Stimulated activated CD8-positive, alpha-beta memory T cell treated with anti-CD3 and anti-CD28 coated beads, Interleukin-12 subunit alpha, Interleukin-12 subunit beta, amount 100 ng/mL, for 4 hours (primary cell): ENCODE data around the gene GRM7.

Experiments
- DNase-seq: peaks from one replicate; pipeline ENCODE4 v3.0.0-alpha.2; 2020; ENCODE audit warnings: low read depth

GRM7 gene

DNA sequence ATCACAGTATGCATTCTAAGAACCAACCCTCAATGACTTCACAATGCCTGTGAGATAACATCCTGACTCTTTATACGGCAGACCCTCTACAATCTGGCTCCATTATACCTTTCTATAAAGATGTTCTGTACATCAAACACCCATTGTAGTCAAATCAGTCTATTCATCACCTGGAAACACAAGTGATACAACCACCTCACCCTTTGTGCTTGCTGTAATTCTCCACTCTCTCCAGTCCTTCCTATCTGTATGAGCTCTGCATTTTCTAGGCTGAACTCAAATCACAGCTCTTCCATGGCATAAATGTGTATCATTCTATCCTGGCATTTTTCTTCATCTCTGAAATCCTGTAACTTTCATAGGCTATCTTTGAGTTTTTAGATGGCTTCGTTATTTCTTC lies 539.4 kb downstream of the GRM7 start:
- DNase-seq, result no peak

DNA sequence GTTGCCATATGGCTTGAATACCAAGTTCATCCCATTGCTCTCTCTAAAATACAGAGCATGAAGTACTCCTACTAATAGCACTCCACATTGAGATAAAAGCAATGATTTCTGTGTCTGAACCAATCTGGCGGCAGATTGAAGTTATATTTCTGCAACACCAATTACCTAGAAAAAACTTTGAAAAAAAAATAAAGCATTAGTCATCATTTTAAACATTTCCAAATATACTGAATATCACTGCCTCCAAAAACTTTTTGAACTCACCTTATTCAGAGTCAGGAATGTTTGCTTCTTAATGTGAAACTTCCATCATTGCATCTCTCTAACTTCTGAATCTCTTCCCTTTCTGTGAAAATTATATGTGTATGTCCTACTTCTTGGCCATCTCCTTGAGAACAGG lies 540.5 kb downstream of the GRM7 start:
- no peak for DNase-seq

DNA sequence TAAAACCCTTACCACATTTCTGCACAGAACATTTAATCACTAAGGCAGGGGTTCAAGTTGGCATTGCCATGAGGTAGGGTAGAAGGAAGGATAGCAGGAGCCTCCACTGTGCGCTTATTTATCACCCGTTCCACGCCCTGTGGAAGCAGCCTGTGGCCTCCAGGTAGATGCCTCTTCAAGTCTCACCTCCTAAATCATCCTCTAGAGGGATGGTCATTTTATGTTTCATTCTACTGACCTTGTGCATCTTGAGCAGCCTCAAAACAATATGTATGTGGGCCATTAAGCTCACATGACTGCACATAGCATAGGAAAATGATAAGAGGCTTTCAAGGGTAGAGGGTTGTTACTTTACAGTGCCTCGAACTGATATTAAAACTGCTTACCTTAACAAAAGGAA lies 546.2 kb downstream of the GRM7 start:
- DNase-seq, result no peak

DNA sequence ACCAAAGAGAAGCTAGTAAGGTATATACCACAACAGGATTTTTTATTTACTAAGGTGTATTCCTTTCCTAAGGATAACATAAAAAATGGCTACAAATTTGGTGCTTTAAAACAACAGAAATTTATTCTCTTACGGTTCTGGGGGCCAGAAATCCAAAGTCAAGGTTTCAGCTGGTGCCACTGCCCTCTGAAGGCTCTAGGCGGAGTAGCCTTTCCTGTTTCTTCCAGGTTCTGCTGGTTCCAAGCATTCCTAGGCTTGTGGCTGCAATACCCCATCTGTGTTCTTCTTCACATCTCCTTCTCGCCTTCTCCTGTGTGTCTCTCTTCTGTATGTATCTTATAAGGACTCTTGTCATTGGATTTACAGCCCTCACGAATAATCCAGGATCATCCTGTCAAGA lies 549.9 kb downstream of the GRM7 start:
- DNase-seq, result no peak

DNA sequence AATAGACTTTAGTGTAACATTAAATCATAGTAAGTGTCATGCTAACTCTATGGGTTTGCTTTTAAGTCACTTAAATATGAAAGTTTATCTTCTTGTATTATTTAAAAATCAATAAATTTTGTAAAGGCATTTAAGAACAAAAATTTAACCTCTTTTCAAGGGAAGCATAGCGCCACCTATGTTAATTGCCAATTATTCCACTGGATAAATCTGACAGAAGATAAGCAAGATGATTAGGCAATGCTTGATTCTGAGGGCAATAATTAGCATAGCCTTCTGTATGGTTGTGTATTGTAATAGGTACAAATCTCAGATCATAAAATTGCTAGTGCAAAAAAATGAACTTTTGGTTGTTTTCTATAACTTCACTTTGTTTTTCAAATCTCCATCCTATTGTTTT lies 560.1 kb downstream of the GRM7 start:
- DNase-seq, result no peak

DNA sequence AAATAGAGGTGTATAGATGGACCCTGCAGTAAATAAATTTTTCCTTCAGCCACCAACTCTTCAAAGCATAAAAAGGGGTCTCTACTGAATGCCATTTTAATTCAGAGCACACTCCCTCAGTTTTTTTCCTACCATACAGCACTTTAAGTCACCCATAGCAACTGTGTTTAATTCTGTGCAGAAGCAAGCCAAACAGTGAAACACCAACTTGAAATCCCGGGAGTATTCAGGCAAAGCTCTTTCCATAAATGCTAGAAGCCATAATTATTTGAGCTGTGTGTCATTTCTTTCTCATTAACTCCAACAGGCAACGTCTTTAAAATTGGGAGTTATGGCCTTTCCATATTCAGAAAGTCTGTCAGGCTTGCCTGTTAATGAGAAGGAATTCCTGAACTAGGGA lies 562.1 kb downstream of the GRM7 start:
- no peak for DNase-seq

DNA sequence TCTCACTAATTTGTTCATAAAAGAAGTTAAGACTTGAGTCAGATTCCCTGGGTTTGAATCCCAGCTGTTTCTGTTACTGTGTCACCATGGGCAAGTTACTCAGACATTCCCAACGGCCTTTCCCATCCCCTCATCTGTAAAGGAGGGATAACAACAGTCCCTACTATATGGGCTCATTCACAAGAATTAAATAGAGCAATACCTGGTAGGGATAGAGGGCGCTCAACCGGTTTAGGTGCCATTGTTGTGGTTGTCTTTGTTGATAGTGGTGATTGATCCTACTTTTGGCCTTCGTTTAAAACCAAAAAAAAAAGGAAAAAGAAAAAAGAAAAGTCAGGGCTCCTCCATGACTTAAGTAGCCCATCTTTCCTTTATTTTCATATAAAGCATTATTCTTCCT lies 563.1 kb downstream of the GRM7 start:
- no peak for DNase-seq

DNA sequence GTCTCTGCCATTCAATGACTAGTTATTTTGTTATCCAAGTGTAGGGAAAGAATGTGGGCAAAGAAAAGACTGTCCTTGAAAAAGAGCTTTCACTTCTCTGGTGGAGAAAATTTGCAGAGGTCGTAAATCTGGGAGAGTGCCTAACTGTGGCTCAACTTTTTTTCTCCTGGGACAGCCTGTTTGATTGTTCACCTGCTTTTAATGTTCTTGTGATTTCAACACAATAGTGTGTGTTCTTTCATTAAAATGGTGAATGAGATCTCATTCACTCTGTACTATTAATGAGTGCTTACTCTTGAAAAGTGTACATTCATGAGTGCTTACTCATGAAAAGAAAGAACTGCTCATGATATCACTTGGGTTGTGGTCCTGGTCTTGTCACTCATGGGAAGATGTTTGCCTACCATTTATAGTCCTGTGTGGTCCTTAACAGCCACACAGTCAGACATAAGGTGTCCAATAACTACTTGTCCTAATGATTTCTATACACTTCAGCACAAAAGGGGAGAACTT lies 567.3 kb downstream of the GRM7 start:
- no peak for DNase-seq

DNA sequence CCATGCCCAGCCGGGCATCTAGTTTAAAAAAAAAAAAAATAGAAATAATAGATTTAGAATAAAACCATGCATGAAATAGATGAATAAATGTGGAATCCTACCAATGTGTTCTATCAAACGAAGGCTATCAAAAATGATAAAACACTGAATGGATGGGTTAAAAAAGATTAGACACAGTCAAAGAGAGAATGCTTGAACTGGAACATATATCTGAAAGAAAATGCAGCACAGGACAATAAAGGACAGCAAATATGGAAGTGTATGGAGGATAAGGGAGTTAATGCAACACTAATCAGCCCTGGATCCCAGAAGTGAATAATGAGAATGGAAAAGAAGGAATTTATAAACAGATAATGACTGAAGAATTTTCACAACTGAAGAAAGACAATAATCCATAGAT lies 571.7 kb downstream of the GRM7 start:
- DNase-seq, result no peak

DNA sequence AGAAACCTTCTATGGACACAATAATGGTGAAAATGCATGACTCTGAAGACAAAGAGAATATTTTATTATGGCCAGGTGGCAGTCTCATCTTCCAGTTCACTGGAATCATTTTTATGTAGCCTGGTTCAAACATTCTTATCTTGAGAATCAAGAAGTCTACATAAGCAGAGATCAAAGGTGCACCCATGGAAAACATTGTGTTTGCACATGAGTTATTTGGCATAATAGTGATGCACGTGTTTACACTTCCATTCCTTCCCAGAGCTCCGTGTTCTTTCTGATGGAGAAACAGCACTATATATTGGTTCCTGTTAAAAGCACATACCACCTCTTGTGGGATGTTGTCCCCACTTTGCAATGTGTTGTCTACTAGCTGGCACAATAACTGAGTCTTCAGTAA lies 572.2 kb downstream of the GRM7 start:
- DNase-seq, result no peak

DNA sequence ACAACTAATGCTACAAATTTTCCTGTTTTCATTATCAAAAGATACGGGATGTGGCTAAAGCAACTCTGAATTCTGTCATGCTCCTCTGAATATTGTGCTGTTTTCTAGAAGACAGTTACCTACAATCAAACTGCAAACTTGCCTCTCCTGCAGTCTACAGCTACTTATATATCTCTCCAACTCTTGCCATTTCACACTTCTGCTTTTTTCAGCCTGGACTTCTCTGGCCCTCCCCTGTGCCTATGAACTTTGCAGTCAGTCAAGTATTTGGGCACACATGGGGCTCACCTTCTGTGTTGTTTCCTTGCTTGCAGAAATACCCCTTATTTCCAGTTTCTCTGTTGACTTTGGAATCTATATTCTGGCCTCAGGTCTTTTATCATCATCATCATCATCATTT lies 575.6 kb downstream of the GRM7 start:
- DNase-seq, result no peak

DNA sequence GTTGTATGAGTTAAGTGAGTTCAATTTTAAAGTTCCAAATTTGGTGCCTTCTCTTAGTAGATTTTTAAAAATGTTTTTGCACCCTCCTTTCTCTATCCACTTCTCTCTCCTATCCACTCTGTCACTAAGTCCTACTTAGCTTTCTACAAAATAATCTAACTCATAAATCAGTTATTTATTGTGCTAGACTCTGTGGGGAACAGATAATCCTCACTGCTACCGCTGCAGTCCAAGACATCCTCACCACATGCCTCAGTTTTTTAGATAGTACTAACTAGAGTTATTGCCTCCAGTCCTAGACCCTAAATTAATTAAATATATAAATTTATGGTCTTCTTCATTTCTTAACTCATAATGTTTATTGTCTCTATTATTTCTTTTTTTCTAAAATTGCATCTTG lies 576.3 kb downstream of the GRM7 start:
- no peak for DNase-seq

DNA sequence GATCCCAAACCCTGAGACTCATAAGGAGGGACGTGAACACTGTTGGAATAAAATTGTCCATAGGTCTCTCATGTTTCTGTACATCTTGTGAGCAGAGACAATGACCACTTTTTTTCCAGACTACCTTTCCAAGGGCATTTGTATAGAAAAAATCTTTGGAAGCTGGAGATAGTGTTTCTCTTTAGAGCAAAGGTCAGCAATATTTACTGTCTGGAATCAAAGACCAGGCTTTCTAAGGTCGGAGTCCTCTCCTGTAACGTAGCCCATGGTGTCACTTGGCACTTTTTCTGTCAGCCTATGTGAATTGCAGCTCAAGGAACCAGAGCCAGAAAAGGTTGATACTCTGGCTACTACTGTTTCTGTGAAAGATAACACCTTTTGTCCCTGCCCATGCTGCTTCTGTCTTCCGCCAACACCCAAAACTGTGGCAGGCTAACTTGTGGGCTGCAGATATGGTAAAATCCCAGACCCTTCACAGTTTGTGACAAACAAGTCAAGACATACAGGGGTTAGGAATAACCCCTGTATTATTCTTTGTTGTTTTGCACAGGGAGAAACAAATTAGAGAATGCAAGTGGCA lies 578.3 kb downstream of the GRM7 start:
- no peak for DNase-seq

DNA sequence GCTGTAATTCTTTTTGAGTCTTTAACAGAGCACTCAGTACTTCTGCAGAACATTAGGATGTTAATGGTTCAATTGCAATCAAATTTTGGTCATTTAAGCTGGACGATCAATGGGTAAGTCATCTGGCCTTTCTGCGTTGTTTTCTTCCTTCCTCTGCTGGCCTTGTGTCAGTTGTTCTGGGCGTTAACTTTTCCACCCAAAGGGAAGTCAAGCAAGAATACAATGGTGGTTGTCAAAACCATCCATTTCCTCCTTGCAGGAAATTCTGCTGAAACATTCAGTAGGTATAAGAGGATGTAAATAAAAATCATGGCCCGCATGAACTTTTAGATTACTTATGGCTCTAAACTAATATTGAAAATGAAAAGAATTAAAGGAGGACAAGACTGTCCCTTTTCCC lies 584.0 kb downstream of the GRM7 start:
- no peak for DNase-seq

DNA sequence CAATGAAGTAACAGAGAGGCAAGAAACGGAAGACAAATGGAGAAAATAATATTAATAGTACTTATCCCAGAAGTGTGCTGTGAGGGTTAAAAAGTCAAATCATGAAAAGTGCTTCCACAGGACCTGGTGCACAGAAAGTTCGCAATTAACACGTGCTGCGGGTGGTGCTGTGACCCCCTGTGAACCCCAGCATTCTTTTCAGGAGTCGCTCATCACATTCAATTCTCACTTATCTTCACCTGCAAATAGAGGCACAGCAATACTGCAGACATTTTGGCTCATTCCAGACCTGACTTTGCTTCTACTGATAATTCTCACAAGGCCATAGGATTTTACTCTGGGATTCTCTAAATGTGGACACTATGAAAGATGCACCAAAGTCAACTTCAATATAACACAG lies 584.4 kb downstream of the GRM7 start:
- no peak for DNase-seq

DNA sequence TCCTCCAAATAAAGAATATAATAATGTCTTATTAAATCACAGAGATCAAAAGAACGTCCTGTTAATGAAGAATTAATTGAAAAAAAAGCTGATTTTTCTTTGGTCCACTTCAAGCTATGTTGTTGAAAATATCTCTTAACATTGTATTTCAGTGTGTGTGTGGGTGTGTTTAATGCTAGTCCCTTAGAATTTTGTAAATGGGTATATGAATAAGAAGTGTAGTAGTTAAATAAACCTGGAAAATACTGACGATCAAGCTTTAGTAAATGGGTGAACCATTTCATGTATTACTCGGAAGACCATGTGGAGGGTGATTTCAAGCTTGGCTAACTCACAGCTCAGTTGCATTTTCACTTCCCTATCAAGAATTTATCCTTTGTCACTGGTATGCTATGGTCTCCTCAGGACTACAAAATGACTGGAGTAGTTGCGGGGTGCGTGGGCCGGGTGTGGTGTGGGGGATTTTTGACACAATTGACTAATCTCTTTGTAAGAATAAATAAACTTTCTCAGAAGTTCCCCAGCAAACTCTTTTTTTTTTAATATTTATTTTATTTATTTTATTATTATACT lies 586.4 kb downstream of the GRM7 start:
- DNase-seq, result no peak

DNA sequence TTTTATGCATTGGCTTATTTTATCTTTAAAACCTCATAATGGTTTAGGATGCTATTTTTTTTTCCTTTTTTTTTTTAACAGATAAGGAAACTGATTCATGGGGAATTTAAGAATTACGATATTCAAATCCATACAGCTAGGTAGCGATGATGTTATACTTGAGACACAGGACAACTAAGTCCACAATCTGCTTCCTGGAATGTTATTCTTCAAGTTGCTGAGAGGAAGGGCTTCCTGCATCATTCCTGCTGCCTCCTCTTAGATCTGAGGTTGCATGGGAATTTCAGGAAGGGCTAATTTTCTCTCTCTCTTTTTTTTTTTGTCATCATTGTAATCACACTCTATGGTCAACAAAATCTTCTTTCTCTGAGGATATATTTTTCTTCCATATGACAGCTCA lies 595.5 kb downstream of the GRM7 start:
- no peak for DNase-seq

DNA sequence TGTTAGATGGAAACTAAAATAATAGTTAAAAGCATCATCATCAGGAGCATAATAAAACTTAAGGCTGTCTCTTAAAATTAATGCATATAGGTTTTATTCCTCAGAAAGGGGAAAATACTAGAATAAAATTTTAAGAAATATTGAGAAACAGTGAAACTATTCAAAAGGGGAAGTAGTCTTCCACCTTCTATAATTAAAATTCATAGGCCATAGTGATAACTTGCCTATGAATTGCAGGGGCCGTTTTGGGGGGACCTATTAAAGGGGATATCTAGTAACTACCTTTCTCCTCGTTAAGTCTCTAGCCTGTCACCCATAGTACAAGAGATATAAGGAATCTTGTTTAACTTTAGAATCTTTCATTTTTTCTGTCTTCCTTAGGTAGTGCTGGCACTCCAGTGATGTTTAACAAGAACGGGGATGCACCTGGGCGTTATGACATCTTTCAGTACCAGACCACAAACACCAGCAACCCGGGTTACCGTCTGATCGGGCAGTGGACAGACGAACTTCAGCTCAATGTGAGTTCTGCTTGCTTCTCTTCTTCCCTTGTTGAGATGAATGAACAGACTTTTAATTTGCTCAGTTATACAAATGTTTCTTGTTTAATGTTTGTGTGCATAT lies 600.4 kb downstream of the GRM7 start:
- DNase-seq, result no peak

DNA sequence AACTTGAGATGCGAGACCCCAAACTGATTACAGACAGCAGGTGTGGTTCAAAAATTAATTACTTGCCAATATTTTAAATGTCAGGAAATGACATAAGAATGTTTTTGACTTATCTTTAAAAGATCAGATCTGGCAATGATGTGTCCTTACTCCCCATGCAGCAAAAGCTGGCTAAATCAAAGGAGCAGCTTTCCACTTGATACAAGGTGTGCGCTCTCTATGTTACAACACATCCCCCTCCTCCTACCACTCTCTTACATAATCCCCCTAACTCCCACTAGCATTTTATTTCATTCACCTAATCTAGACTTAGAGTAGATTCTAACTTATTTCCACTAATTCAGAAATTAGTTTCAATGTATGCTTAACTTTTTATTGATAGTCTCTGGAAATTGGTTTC lies 609.0 kb downstream of the GRM7 start:
- no peak for DNase-seq

DNA sequence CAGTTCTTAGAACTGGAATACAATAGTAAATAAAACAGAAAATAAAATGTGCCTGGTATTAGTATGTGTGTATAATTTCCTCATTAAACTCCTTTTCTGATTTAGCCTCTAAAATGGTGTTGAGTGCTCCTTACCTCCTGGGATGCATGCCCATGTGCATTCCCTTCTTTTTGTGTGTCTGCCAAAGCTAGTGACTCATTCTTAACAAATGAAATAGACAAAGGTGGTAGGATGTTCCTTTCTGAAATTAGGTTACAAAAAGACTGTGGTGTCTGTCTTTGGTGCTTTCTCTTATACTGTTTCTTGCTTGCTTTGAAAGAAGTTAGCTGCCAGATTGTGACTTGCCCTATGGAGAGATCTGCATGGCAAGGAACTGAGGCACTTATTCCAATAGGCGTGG lies 623.7 kb downstream of the GRM7 start:
- DNase-seq, result no peak

DNA sequence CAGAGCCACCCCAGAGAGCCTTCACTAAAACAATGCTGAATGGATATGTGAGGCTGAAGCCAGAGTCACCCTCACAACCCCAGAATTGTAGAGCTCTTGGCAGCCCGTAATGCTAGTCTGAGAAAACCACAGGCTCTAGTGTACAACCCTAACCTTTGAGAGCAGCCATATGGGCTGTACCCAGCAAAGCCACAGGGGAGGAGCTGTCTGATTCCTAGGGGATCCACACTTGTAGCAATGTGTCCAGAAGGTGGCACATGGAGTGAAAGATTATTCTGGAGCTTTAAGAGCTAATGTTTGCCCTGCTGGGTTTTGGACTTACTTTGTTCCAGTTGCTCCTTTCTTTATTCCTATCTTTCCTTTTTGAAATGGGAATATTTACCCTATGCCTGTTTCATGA lies 626.8 kb downstream of the GRM7 start:
- no peak for DNase-seq

DNA sequence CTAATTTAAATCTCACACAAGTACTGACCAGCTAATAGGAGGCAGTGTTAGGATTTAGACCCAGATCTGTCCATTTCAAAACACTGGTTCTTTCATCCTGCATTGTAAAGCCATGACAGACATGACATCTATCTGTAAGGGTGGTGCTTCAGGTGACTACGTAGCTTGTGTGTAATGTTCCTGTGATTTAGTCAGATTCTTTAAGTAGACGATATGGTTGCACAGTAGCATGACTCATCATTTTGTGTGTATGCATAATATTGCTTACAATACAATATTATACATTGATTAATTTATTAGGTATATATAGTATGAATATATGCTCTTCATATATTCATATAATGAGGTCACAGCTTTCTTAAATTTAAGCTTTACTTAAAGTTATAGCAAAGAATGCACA lies 628.5 kb downstream of the GRM7 start:
- DNase-seq, result no peak

DNA sequence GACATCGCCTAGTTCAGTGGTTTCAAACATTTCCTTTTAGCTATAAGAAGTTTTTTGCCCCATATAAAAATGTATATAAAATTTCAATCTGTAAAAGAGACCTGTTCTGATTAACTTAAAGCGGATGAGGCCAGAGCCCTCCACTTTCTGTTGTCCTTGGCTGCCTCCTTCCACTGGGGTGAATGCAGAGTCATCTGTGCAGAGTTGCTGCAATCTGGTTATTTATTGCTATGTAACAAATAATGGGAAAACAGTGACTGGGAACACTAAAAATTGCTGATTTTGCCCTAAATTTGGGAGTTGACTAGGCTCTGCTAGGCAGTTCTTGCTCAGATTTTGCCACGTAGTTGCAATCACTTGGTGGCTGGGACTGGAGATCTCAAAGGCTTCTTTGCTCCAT lies 637.8 kb downstream of the GRM7 start:
- DNase-seq, result no peak

DNA sequence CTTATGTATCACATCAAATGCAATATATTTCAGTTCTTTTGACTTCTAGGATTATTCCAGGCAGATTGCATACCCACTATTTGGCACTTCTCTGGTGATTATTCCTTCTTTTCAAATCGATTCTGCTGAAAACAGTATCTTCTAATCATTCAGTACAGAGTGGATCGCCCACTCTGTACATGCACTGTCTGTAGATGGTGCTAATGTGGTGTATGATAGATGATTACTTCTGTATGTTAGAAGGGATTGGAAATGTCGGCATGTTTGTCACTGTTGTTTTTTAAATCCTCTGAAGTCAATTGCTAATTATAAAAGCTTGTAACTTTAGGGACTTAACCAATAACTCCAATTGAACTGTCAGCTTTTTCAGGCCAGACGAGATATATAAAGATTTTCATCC lies 642.5 kb downstream of the GRM7 start:
- DNase-seq, result no peak
